K562 (cell line): ENCODE measurements around the gene CSNK1A1L. TPM values are rescaled to one million over a fixed set of nuclear protein-coding genes. Genes with fewer than 3 reads are reported as not detected.

Experiments
- ATAC-seq: fragments of 200-7000 bp; cut with Tn5 transposase; 3 replicates; pipeline ENCODE4 v1.9.1; 2020; ENCODE audit warnings: moderate library complexity
- BruUV-seq: library from RNA; stranded (reverse); fragments of 400-500 nt; replicated peaks from 2 replicates; lab custom pipeline; 2021; lab: Mats Ljungman, UMichigan
- CTCF ChIA-PET: fragments of 300-600 bp; formaldehyde crosslinking; extraction: SDS; loops from one replicate; lab custom pipeline; 2021; ENCODE audit warnings: low intra/inter-chr PET ratio; lab: Yijun Ruan, JAX
- POLR2A ChIA-PET: fragments of 300-600, 350-650 bp; sonication (Branson Sonifier 250); formaldehyde crosslinking; extraction: SDS; loops from one replicate; lab custom pipeline; 2021; ENCODE audit warnings: antibody characterized with exemption, inconsistent platforms; lab: Yijun Ruan, JAX
- DNase-seq, 4 experiments: peaks; one replicate each; pipeline versions ENCODE4 v3.0.0 to v3.0.0-alpha.2; 2011 to 2018; ENCODE audit warnings: low spot score in 3 of 4, mixed read lengths in 3 of 4; ENCODE audit errors: extremely low read depth in 1 of 4
- FAIRE-seq: peaks from 2 replicates; lab custom pipeline; 2011; peaks lifted over from hg19 to GRCh38; lab: Jason Lieb, UNC
- H2AFZ ChIP-seq: 2 replicates; pipeline ENCODE4 v1.6.0; 2011; ENCODE audit warnings: low read depth, low read length, control low read depth, inconsistent platforms
- H3K27ac ChIP-seq: fragments of 200-600 bp; 3 replicates; pipeline ENCODE4 v1.8.0; 2011; ENCODE audit warnings: low read depth, mild to moderate bottlenecking, control low read depth, inconsistent platforms, low read length, moderate library complexity, mixed read lengths; ENCODE audit errors: extremely low read depth
- H3K27me3 ChIP-seq, 2 experiments: fragments of 300-600 bp in 1 of 2; 2 replicates in 1 of 2; 3 replicates in 1 of 2; pipeline versions ENCODE4 v1.6.0 to v1.8.0; 2011; ENCODE audit warnings: inconsistent platforms in 2 of 2, low read length in 2 of 2, mild to moderate bottlenecking in 1 of 2, mixed read lengths in 1 of 2, moderate library complexity in 1 of 2; ENCODE audit not compliant: control insufficient read depth in 2 of 2, insufficient read depth in 2 of 2
- H3K36me3 ChIP-seq: fragments of 300-600 bp; 3 replicates; pipeline ENCODE4 v1.8.0; 2011; ENCODE audit warnings: mild to moderate bottlenecking, low read length, inconsistent platforms; ENCODE audit not compliant: control insufficient read depth, insufficient read depth
- H3K4me1 ChIP-seq, 2 experiments: fragments of 200-600 bp in 1 of 2; replicated peaks in 1 of 2; 2 replicates in 1 of 2; 3 replicates in 1 of 2; pipeline versions ENCODE4 v1.5.1 to v1.8.0; 2011; ENCODE audit warnings: inconsistent platforms in 2 of 2, low read length in 2 of 2, mild to moderate bottlenecking in 1 of 2, mixed read lengths in 1 of 2, moderate library complexity in 1 of 2; ENCODE audit not compliant: control insufficient read depth in 2 of 2, insufficient read depth in 2 of 2
- H3K4me2 ChIP-seq: 2 replicates; pipeline ENCODE4 v1.6.1; 2011; ENCODE audit warnings: low read length, control low read depth, inconsistent platforms, mixed read lengths; ENCODE audit not compliant: insufficient read depth
- H3K4me3 ChIP-seq: fragments of 200-600 bp; sonication (generic), shearing (Covaris generic); 2 replicates; pipeline ENCODE4 v1.5.1; 2016; ENCODE audit warnings: control low read depth, inconsistent platforms
- H3K79me2 ChIP-seq: fragments of 200-600 bp; 3 replicates; pipeline ENCODE4 v1.8.0; 2011; ENCODE audit warnings: low read length, inconsistent platforms; ENCODE audit not compliant: control insufficient read depth, insufficient read depth
- H3K9ac ChIP-seq, 2 experiments: 2 replicates each; pipeline versions ENCODE4 v1.6.0 to v1.6.1; 2011; ENCODE audit warnings: low read depth in 2 of 2, low read length in 2 of 2, control low read depth in 1 of 2, inconsistent platforms in 1 of 2, mild to moderate bottlenecking in 1 of 2, mixed read lengths in 1 of 2; ENCODE audit not compliant: insufficient read depth in 1 of 2
- H3K9me1 ChIP-seq: one replicate; pipeline ENCODE4 v1.6.0; 2011; ENCODE audit warnings: inconsistent platforms, mild to moderate bottlenecking, low read length, moderate library complexity; ENCODE audit not compliant: control insufficient read depth, insufficient read depth
- H3K9me3 ChIP-seq: replicated peaks from 2 replicates; pipeline ENCODE4 v1.5.1; 2011; ENCODE audit warnings: low read depth, low read length, inconsistent platforms; ENCODE audit not compliant: control insufficient read depth, insufficient read depth
- H4K20me1 ChIP-seq: replicated peaks from 2 replicates; pipeline ENCODE4 v1.6.1; 2011; ENCODE audit warnings: low read length, inconsistent platforms, mixed read lengths; ENCODE audit not compliant: control insufficient read depth, insufficient read depth
- ARID3A ChIP-seq: IDR thresholded peaks from 2 replicates; pipeline ENCODE4 v1.6.1; 2012; ENCODE audit warnings: low read depth, low read length, improper control_type of control experiment, borderline replicate concordance
- FOXP4 ChIP-seq: sonication (generic); formaldehyde crosslinking; IDR thresholded peaks from 2 replicates; pipeline ENCODE4 v1.8.0; 2022; ENCODE audit warnings: mild to moderate bottlenecking, missing genetic modification reagents, borderline replicate concordance
- LCOR ChIP-seq: sonication (generic); formaldehyde crosslinking; IDR thresholded peaks from 2 replicates; pipeline ENCODE4 v1.8.0; 2022; ENCODE audit warnings: mild to moderate bottlenecking, missing genetic modification reagents
- RFX1 ChIP-seq: fragments of 450-650 bp; IDR thresholded peaks from 2 replicates; pipeline ENCODE4 v1.6.1; 2016; ENCODE audit warnings: mild to moderate bottlenecking, moderate library complexity
- SMARCE1 ChIP-seq: fragments of 450-650 bp; IDR thresholded peaks from 2 replicates; pipeline ENCODE4 v1.7.1; 2016; ENCODE audit warnings: mild to moderate bottlenecking
- TCF15 ChIP-seq: fragments of 250-450 bp; sonication (Bioruptor Pico); IDR thresholded peaks from 2 replicates; pipeline ENCODE4 v1.8.0; 2022; ENCODE audit warnings: moderate library complexity, mild to moderate bottlenecking, inconsistent platforms
- ZNF277 ChIP-seq: fragments of 250-450 bp; sonication (Bioruptor Pico); IDR thresholded peaks from 2 replicates; pipeline ENCODE4 v1.8.0; 2022; ENCODE audit warnings: inconsistent platforms, mild to moderate bottlenecking, moderate library complexity, borderline replicate concordance
- ZNF280A ChIP-seq: fragments of 450-650 bp; IDR thresholded peaks from 2 replicates; pipeline ENCODE4 v1.6.1; 2018; ENCODE audit warnings: mild to moderate bottlenecking, low read depth; ENCODE audit not compliant: partially characterized antibody
- ZNF717 ChIP-seq: fragments of 250-450 bp; sonication (Bioruptor Pico); IDR thresholded peaks from 2 replicates; pipeline ENCODE4 v1.5.0; 2021
- ZNF778 ChIP-seq: fragments of 450-650 bp; formaldehyde crosslinking; IDR thresholded peaks from 2 replicates; pipeline ENCODE4 v1.4.0; 2020; ENCODE audit warnings: mild to moderate bottlenecking, moderate library complexity
- WGBS: fragments of 100-300 bp; shearing (Covaris generic); methylation state at CpG from one replicate; pipeline ENCODE4 v1.1.6; 2016; ENCODE audit warnings: low coverage, mixed read lengths; ENCODE audit not compliant: insufficient coverage; ENCODE audit errors: missing lambda C conversion rate; 5-methylcytosine and 5-hydroxymethylcytosine counted together
- in situ Hi-C: fragments of 300-500 bp; cut with MboI; formaldehyde crosslinking; loops from 4 replicates; pipeline ENCODE4 v1.15.0; 2018; ENCODE audit warnings: inconsistent platforms, mixed read lengths
- intact Hi-C: fragments of 100-400 bp; cut with micrococcal nuclease; formaldehyde crosslinking; loops from 2 replicates; pipeline ENCODE4 v1.14.2; 2022
- polyA plus RNA-seq, 8 experiments: library from polyadenylated mRNA; depleted of rRNA in 4 of 8; stranded (reverse) in 5 of 8; unstranded in 3 of 8; fragments of >200 nt; fragmentation: Nextera tagmentation in 2 of 8; fragmentation: Illumina TruSeq in 1 of 8; extraction: Ambion mirVana in 2 of 8; extraction: Trizol in 1 of 8; gene quantifications; 2 replicates each; pipeline versions ENCODE4 v1.2.1 to v1.2.3, GENCODE V29; 2011 to 2014; ENCODE audit warnings: inconsistent platforms in 1 of 8, missing spikeins in 1 of 8
- total RNA-seq, 7 experiments: library from RNA; depleted of rRNA in 6 of 7; stranded (reverse); fragments of >200 nt in 6 of 7; fragmentation: Illumina TruSeq in 2 of 7; extraction: Trizol in 2 of 7; gene quantifications; 2 replicates each; pipeline versions ENCODE4 v1.2.1 to v1.2.3, GENCODE V29; 2011 to 2021; ENCODE audit warnings: low replicate concordance in 1 of 7

Gene CSNK1A1L
- total and polyA plus RNA-seq, 9 of the 15 experiments (the other 6 are each of a cell fraction or from before 2014, with no cell fraction given): not detected

- DNase-seq (no peak), ATAC-seq (no peak), FAIRE-seq (no peak)
- H3K36me3 ChIP-seq: no peaks in the 10 kb centered on the region
- BruUV-seq: no TSS peak
- ChIA-PET POLR2A (no interaction called here), CTCF (no interaction called here)
- no peaks in the 10 kb centered on the region for H4K20me1 ChIP-seq
- H3K9me1 ChIP-seq: no peaks in the 10 kb centered on the region
- H3K9ac ChIP-seq: no peak overlapping the region
- no peaks in the 10 kb centered on the region for H3K9me3 ChIP-seq
- no peak overlapping the region for H3K4me3 ChIP-seq
- H3K4me1 ChIP-seq: peaks cover 0 to 5% of the 10 kb centered on the region in 2 experiments; a peak in 1 of 5 replicates
- no peak overlapping the region for H3K4me2 ChIP-seq
- TF ChIP-seq FOXP4 (CRISPR knock-in tag) (no peak), SMARCE1 (no peak), ZNF717 (CRISPR knock-in tag) (no peak), RFX1 (no peak), ZNF280A (no peak), ARID3A (no peak), LCOR (no peak), TCF15 (no peak), ZNF778 (CRISPR knock-in tag) (no peak), ZNF277 (CRISPR knock-in tag) (no peak)
- H3K79me2 ChIP-seq: no peaks in the 10 kb centered on the region
- 0% methylated on average over 4 of the region's 4 CpGs for WGBS
- intact Hi-C loops (loop anchor here (10.0 kb wide), 1 partner anchor 1662 kb away; no protein-coding TSS in a partner anchor), in situ Hi-C loops (loop anchor here (25.0 kb wide), 2 partner anchors 509 to 1484 kb away; no protein-coding TSS in a partner anchor)
- no peak overlapping the region for H3K27ac ChIP-seq
- no peak overlapping the region for H2AFZ ChIP-seq
- H3K27me3 ChIP-seq: peaks cover 0 to 7% of the 10 kb centered on the region in 2 experiments; a peak in 2 of 5 replicates
These were observed 2.6 kb downstream of the CSNK1A1L start for GRCh38 chr13:37102896-37103295.
